CD8-positive, alpha-beta memory T cell (primary cell): ENCODE results near the gene SEC61A2. TPM values are rescaled to one million over a fixed set of nuclear protein-coding genes. Genes with fewer than 3 reads are reported as not detected.
A peak's percentile ranks its signal among the peaks of the same experiment; 100 is the strongest.

Experiments used
- CTCF ChIA-PET: fragments of 350-600 bp; sonication (Branson Sonifier 250); formaldehyde crosslinking; loops from one replicate; lab custom pipeline; 2021; ENCODE audit warnings: antibody characterized with exemption; lab: Charles Lee
- POLR2A ChIA-PET: fragments of 350-600 bp; sonication (Branson Sonifier 250); formaldehyde crosslinking; loops from one replicate; lab custom pipeline; 2021; ENCODE audit warnings: antibody characterized with exemption; lab: Charles Lee
- DNase-seq, 5 donors: peaks; one replicate each; pipeline versions ENCODE4 v3.0.0 to v3.0.0-alpha.2; 2020 to 2022; ENCODE audit warnings: mixed read lengths in 1 of 5
- H3K27ac ChIP-seq: one replicate; pipeline ENCODE4 v1.7.0; 2013; ENCODE audit warnings: low read depth, mild to moderate bottlenecking, low read length, moderate library complexity
- H3K27me3 ChIP-seq: 2 replicates; pipeline ENCODE4 v1.7.0; 2013; ENCODE audit warnings: low read length, mild to moderate bottlenecking; ENCODE audit not compliant: insufficient read depth, poor library complexity, severe bottlenecking
- H3K36me3 ChIP-seq: 2 replicates; pipeline ENCODE4 v1.7.0; 2013; ENCODE audit warnings: mild to moderate bottlenecking, low read length, moderate library complexity; ENCODE audit not compliant: insufficient read depth
- H3K4me1 ChIP-seq: 2 replicates; pipeline ENCODE4 v1.7.0; 2013; ENCODE audit warnings: mild to moderate bottlenecking, low read length, moderate library complexity; ENCODE audit not compliant: insufficient read depth
- H3K4me3 ChIP-seq: 2 replicates; pipeline ENCODE4 v1.7.0; 2013; ENCODE audit warnings: mild to moderate bottlenecking, low read length
- H3K9me3 ChIP-seq: 2 replicates; pipeline ENCODE4 v1.7.0; 2013; ENCODE audit warnings: mild to moderate bottlenecking, low read length
- H3K27ac Mint-ChIP-seq, 8 donors: one replicate each; pipeline ENCODE4 v1.8.0; 2020 to 2021; ENCODE audit warnings: mixed read lengths in 8 of 8, mild to moderate bottlenecking in 6 of 8, inconsistent platforms in 3 of 8, moderate library complexity in 3 of 8
- H3K27me3 Mint-ChIP-seq, 2 donors: one replicate each; pipeline ENCODE4 v1.8.0; 2020 to 2021; ENCODE audit warnings: mixed read lengths in 2 of 2, mild to moderate bottlenecking in 1 of 2, moderate library complexity in 1 of 2
- H3K36me3 Mint-ChIP-seq, 3 donors: one replicate each; pipeline ENCODE4 v1.8.0; 2020 to 2021; ENCODE audit warnings: mixed read lengths in 3 of 3, inconsistent platforms in 1 of 3, mild to moderate bottlenecking in 1 of 3
- H3K4me1 Mint-ChIP-seq, 3 donors: one replicate each; pipeline ENCODE4 v1.8.0; 2020 to 2021; ENCODE audit warnings: mixed read lengths in 3 of 3, inconsistent platforms in 1 of 3, mild to moderate bottlenecking in 1 of 3
- H3K4me3 Mint-ChIP-seq, 7 donors: one replicate each; pipeline ENCODE4 v1.8.0; 2020 to 2021; ENCODE audit warnings: mixed read lengths in 7 of 7, mild to moderate bottlenecking in 6 of 7, moderate library complexity in 4 of 7, inconsistent platforms in 2 of 7
- H3K9me3 Mint-ChIP-seq, 5 donors: one replicate each; pipeline ENCODE4 v1.8.0; 2020 to 2022; ENCODE audit warnings: mixed read lengths in 5 of 5, mild to moderate bottlenecking in 3 of 5, moderate library complexity in 2 of 5, inconsistent platforms in 1 of 5
- polyA plus RNA-seq: library from polyadenylated mRNA; unstranded; fragments of 300-500 nt; fragmentation: Illumina TruSeq; gene quantifications from one replicate; pipeline ENCODE4 v1.2.3, GENCODE V29; 2021
- total RNA-seq, 2 experiments: library from RNA; stranded (reverse); gene quantifications; one replicate each; pipeline ENCODE4 v1.2.3, GENCODE V29; 2021

Gene SEC61A2
- total and polyA plus RNA-seq, 3 experiments from 2014 or later = 2.5 to 13.6 (median 12.5) TPM

- no peaks in the 10 kb centered on the region for H3K27me3 Mint-ChIP-seq
- Histone ChIP-seq H3K4me1 (no peaks in the 10 kb centered on the region), H3K27ac (no peak overlapping the region), H3K9me3 (no peaks in the 10 kb centered on the region), H3K4me3 (no peak overlapping the region), H3K27me3 (no peaks in the 10 kb centered on the region), H3K36me3 (peaks cover 11% of the 10 kb centered on the region)
- DNase-seq = no peak
- no peaks in the 10 kb centered on the region for H3K4me1 Mint-ChIP-seq
- CTCF ChIA-PET = no interaction called here
- H3K9me3 Mint-ChIP-seq = no peaks in the 10 kb centered on the region
- POLR2A ChIA-PET = no interaction called here
- no peak overlapping the region for H3K4me3 Mint-ChIP-seq
- H3K27ac Mint-ChIP-seq = no peak overlapping the region
- peaks cover 23 to 64% (median 25%) of the 10 kb centered on the region in 3 donors for H3K36me3 Mint-ChIP-seq
Observed at GRCh38 chr10:12098966-12099365, 30.5 kb upstream of the SEC61A2 start.

- Histone ChIP-seq H3K27ac (no peak overlapping the region), H3K27me3 (no peaks in the 10 kb centered on the region), H3K4me3 (no peak overlapping the region), H3K9me3 (no peaks in the 10 kb centered on the region), H3K36me3 (peaks cover 17% of the 10 kb centered on the region), H3K4me1 (no peaks in the 10 kb centered on the region)
- Mint-ChIP-seq H3K9me3 (no peaks in the 10 kb centered on the region), H3K4me1 (no peaks in the 10 kb centered on the region), H3K27me3 (no peaks in the 10 kb centered on the region), H3K4me3 (no peak overlapping the region), H3K27ac (peak overlapping the region in 2 of 8 donors; percentile 66 to 70), H3K36me3 (peaks cover 18 to 78% (median 31%) of the 10 kb centered on the region in 3 donors)
- CTCF ChIA-PET = no interaction called here
- POLR2A ChIA-PET = no interaction called here
- DNase-seq = no peak
Observed at GRCh38 chr10:12103802-12104201, 25.7 kb upstream of the SEC61A2 start.

GRCh38 chr10:12107781-12108180, 21.7 kb upstream of the SEC61A2 start:
- Histone ChIP-seq H3K27ac (no peak overlapping the region), H3K4me3 (no peak overlapping the region), H3K9me3 (no peaks in the 10 kb centered on the region), H3K27me3 (no peaks in the 10 kb centered on the region), H3K36me3 (peaks cover 10% of the 10 kb centered on the region), H3K4me1 (no peaks in the 10 kb centered on the region)
- Mint-ChIP-seq H3K4me3 (no peak overlapping the region), H3K9me3 (no peaks in the 10 kb centered on the region), H3K36me3 (peaks cover 11 to 72% (median 29%) of the 10 kb centered on the region in 3 donors), H3K27me3 (no peaks in the 10 kb centered on the region), H3K4me1 (peaks cover 3 to 7% (median 3%) of the 10 kb centered on the region in 3 donors), H3K27ac (no peak overlapping the region)
- ChIA-PET POLR2A (no interaction called here), CTCF (no interaction called here)
- DNase-seq = no peak

GRCh38 chr10:12109286-12109685, 20.2 kb upstream of the SEC61A2 start:
- no peak overlapping the region for H3K4me3 Mint-ChIP-seq
- no peaks in the 10 kb centered on the region for H3K27me3 ChIP-seq
- H3K27ac ChIP-seq = no peak overlapping the region
- no peak overlapping the region for H3K27ac Mint-ChIP-seq
- no peaks in the 10 kb centered on the region for H3K9me3 Mint-ChIP-seq
- ChIA-PET POLR2A (no interaction called here), CTCF (no interaction called here)
- H3K27me3 Mint-ChIP-seq = no peaks in the 10 kb centered on the region
- no peaks in the 10 kb centered on the region for H3K4me1 ChIP-seq
- H3K4me1 Mint-ChIP-seq = peaks cover 4 to 11% (median 6%) of the 10 kb centered on the region in 3 donors
- peaks cover 3 to 68% (median 22%) of the 10 kb centered on the region in 3 donors for H3K36me3 Mint-ChIP-seq
- H3K4me3 ChIP-seq = no peak overlapping the region
- no peak for DNase-seq
- H3K9me3 ChIP-seq = no peaks in the 10 kb centered on the region
- H3K36me3 ChIP-seq = peaks cover 10% of the 10 kb centered on the region

GRCh38 chr10:12111528-12111927, 17.9 kb upstream of the SEC61A2 start:
- Histone ChIP-seq H3K4me1 (no peaks in the 10 kb centered on the region), H3K27ac (no peak overlapping the region), H3K4me3 (no peak overlapping the region), H3K36me3 (peaks cover 10% of the 10 kb centered on the region), H3K27me3 (no peaks in the 10 kb centered on the region), H3K9me3 (no peaks in the 10 kb centered on the region)
- H3K27ac Mint-ChIP-seq = peak overlapping the region in 4 of 8 donors; percentile 4 to 76 (median 20)
- no peaks in the 10 kb centered on the region for H3K9me3 Mint-ChIP-seq
- ChIA-PET CTCF (no interaction called here), POLR2A (interaction anchor here (0.7 kb wide), 1 partner anchor 43 kb away, joined by 3 read pairs; the partner anchor contains the start of gene DHTKD1)
- H3K4me1 Mint-ChIP-seq = peaks cover 4 to 21% (median 6%) of the 10 kb centered on the region in 3 donors
- peaks cover 3 to 59% (median 11%) of the 10 kb centered on the region in 3 donors for H3K36me3 Mint-ChIP-seq
- H3K27me3 Mint-ChIP-seq = no peaks in the 10 kb centered on the region
- H3K4me3 Mint-ChIP-seq = no peak overlapping the region
- DNase-seq = no peak

- no peaks in the 10 kb centered on the region for H3K9me3 ChIP-seq
- H3K27me3 Mint-ChIP-seq = no peaks in the 10 kb centered on the region
- no peak overlapping the region for H3K27ac Mint-ChIP-seq
- CTCF ChIA-PET = no interaction called here
- no peaks in the 10 kb centered on the region for H3K4me1 ChIP-seq
- H3K27ac ChIP-seq = no peak overlapping the region
- H3K27me3 ChIP-seq = no peaks in the 10 kb centered on the region
- H3K4me1 Mint-ChIP-seq = peaks cover 4 to 21% (median 6%) of the 10 kb centered on the region in 3 donors
- DNase-seq = no peak
- POLR2A ChIA-PET = no interaction called here
- H3K4me3 Mint-ChIP-seq = no peak overlapping the region
- H3K36me3 Mint-ChIP-seq = peaks cover 3 to 53% (median 13%) of the 10 kb centered on the region in 3 donors
- no peak overlapping the region for H3K4me3 ChIP-seq
- peaks cover 6% of the 10 kb centered on the region for H3K36me3 ChIP-seq
- H3K9me3 Mint-ChIP-seq = no peaks in the 10 kb centered on the region
Observed at GRCh38 chr10:12113627-12114026, 15.8 kb upstream of the SEC61A2 start.

GRCh38 chr10:12121673-12122072, 7.8 kb upstream of the SEC61A2 start:
- peak overlapping the region in 5 of 8 donors; percentile 14 to 89 (median 79) for H3K27ac Mint-ChIP-seq
- CTCF ChIA-PET = no interaction called here
- no peak for DNase-seq
- no peak overlapping the region for H3K4me3 ChIP-seq
- peaks cover 7 to 48% (median 17%) of the 10 kb centered on the region in 3 donors for H3K36me3 Mint-ChIP-seq
- POLR2A ChIA-PET = no interaction called here
- no peaks in the 10 kb centered on the region for H3K9me3 Mint-ChIP-seq
- H3K27ac ChIP-seq = no peak overlapping the region
- peaks cover 13% of the 10 kb centered on the region for H3K36me3 ChIP-seq
- H3K4me3 Mint-ChIP-seq = no peak overlapping the region
- no peaks in the 10 kb centered on the region for H3K27me3 ChIP-seq
- no peaks in the 10 kb centered on the region for H3K27me3 Mint-ChIP-seq
- no peaks in the 10 kb centered on the region for H3K4me1 ChIP-seq
- no peaks in the 10 kb centered on the region for H3K9me3 ChIP-seq
- peaks cover 8 to 17% (median 16%) of the 10 kb centered on the region in 3 donors for H3K4me1 Mint-ChIP-seq

- Mint-ChIP-seq H3K27ac (peak overlapping the region; percentile 78 to 93 (median 88)), H3K36me3 (peaks cover 0 to 21% (median under 1%) of the 10 kb centered on the region in 3 donors), H3K27me3 (peaks cover 0 to 2% of the 10 kb centered on the region in 2 donors), H3K4me1 (peaks cover 15 to 29% (median 29%) of the 10 kb centered on the region in 3 donors), H3K9me3 (no peaks in the 10 kb centered on the region), H3K4me3 (peak overlapping the region; percentile 89 to 96 (median 91))
- peak overlapping the region; percentile 62 for H3K4me3 ChIP-seq
- CTCF ChIA-PET = interaction anchor here (1.4 to 1.6 kb wide), 3 partner anchors 10 to 85 kb away, joined by 3 to 4 read pairs (median 3); no protein-coding TSS in a partner anchor
- no peaks in the 10 kb centered on the region for H3K36me3 ChIP-seq
- no peaks in the 10 kb centered on the region for H3K27me3 ChIP-seq
- H3K4me1 ChIP-seq = peaks cover 8% of the 10 kb centered on the region
- H3K9me3 ChIP-seq = no peaks in the 10 kb centered on the region
- peak overlapping the region; percentile 79 for H3K27ac ChIP-seq
- POLR2A ChIA-PET = interaction anchor here (1.0 to 1.2 kb wide), 2 partner anchors 65 to 87 kb away, joined by 5 to 6 read pairs; partner anchors contain the start of genes CDC123, NUDT5 and UPF2
- DNase-seq = peak in 4 of 5 donors; percentile 24 to 57 (median 27)
Observed at GRCh38 chr10:12130237-12130872, 878 bp downstream of the SEC61A2 start.
